GM19463 (cell line): ENCODE measurements around the gene PEX26.

Experiments
- ATAC-seq: cut with Tn5 transposase; IDR thresholded peaks from one replicate; pipeline ENCODE4 v1.9.1; 2021; ENCODE audit warnings: mild to moderate bottlenecking, moderate library complexity; ENCODE audit not compliant: unreplicated experiment

PEX26 gene

GRCh38 chr22:18152519-18152918, 74.7 kb downstream of the PEX26 start:
- ATAC-seq = peak; percentile 38

DNA sequence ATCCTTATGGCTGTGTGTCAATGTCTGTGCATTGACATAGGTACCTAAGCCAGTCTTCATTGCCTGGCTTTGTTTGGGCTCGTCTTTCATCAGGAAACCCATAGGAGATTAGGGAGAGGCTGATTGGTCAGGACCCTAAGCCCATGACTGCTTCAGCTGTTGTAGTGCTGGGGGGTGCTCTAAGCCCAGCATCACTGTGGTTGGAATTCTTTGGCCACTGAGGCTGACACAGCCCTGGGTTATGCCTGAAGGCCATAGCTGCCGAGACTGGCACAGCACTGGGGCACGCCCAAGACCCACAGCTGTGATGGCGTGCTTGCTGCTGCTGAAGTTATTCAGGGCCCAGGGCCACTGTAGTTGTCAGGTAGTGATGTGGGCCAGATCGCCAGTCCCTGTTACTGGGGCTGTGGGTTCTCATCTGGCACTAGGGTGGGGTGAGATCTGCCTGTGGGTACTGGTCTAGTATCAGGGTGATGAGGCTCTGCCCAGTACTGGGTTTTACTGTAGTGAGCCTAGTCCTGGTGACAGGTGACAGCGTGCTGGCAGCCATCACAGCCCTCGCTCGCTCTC, 77.1 kb downstream of the PEX26 start:
- no peak for ATAC-seq
